Measurements from ENCODE around the gene BTBD9.

The BTBD9 gene

GRCh38 chr6:38239719-38240451 is 399.8 kb downstream of the BTBD9 start:
- no peak for DNase-seq (ENCODE audit: low spot score)

DNA sequence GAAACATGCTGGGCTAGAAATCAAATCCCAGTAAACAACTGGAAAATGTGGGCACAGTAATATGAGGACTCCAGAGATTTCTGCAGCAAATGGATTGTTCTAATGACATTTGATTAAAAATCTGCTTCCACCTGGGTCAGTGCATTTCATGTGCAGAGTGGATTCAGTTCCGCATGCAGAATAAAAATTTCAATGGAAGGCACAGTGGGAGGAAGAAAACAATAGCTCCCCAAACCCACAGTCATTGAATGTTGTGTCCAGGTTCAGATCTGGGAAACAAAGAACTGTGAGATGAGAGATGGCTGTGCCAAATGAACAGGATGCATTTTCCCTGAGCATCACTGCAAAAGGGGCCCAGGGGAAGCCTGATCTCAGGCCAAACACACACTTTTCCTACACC is 403.1 kb downstream of the BTBD9 start:
- DNase-seq (ENCODE audit: low spot score) = no peak

DNA sequence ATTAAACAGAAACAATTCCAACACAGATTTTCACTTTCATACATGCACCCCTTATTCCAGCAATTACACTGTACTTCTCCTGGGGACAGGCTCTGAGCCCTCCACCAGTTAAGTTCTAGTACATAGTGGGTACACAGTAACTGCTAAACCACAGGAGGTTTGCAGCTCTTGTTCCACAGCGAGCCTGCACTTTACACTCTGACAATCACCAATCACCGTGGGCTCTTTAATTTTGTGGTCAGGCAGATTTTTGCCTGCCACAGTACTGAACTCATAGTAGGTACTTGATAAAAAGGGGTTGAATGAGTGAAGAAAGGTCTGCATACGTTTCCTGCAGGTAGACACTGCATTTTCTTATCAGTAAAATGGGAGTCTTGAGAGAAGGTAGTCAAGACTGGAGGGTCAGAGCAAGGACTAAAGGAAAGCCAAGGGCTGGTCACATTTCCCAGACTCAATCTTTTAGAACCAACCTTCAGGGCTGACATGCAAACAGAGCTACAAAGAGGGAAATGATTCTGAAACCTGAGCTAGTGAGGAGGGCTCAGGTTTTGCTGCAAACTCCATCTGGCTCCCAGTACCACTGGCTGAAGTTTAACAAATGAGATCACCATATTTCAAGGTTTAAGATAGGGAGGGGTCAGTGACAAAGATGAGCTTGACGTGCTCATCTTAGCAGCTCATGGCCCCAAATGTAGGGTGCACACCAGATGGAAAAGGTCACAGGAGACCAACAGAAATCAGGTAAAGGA is 404.6 kb downstream of the BTBD9 start:
- DNase-seq (ENCODE audit: low spot score) = no peak

- no peak for DNase-seq (ENCODE audit: low spot score)
Observed at GRCh38 chr6:38234141-38234540, 405.6 kb downstream of the BTBD9 start.

DNA sequence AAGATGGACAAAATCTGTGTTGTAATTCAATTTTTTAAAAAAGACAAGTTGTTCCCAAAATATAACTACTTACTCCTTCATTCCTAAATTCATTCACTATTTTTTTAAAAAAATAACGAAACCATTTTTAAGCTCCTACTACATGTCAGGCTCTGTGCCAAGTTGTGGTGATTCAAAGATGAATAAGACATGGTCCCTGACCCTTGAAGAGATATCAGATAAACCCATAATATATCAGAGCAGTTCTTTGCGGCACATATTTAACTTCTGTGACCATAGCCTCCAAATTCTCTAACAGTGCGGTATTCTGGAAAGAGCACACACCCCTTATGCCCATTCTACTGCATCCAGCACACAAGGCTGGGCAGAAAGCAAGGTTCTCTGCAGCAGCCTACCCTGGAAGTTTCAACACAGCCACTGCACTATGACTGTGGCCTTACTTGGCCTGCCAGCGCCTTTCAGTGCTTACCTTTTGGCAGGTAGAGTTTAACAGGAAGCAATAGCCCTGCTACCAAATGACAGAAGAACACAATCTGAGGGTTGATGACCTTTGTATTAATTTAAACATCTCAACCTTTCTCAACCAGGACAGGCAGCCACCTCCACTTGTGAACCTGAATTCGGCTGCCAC is 406.5 kb downstream of the BTBD9 start:
- DNase-seq (ENCODE audit: low spot score) = no peak

- no peak for DNase-seq (ENCODE audit: low spot score)
Observed at GRCh38 chr6:38225766-38226165, 414.0 kb downstream of the BTBD9 start.

DNA sequence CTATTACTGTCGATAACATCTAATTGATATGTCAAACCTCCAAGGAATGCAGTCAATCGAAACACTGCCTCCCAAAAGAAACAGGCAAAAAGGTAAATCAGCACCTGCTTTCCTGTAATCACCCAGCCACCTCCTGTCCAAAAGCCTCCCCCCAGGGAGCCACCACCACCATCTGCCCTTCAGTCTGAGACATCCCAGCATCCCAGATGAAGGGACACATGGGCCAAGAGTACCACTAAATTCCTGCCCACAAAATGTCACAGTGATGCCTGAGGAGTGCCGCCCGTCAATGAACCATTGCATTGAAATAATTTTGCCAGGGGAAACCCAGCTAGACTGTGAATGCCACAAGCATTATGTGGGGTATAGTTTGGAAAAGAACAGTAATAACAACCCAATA is 418.5 kb downstream of the BTBD9 start:
- no peak for DNase-seq (ENCODE audit: low spot score)

DNA sequence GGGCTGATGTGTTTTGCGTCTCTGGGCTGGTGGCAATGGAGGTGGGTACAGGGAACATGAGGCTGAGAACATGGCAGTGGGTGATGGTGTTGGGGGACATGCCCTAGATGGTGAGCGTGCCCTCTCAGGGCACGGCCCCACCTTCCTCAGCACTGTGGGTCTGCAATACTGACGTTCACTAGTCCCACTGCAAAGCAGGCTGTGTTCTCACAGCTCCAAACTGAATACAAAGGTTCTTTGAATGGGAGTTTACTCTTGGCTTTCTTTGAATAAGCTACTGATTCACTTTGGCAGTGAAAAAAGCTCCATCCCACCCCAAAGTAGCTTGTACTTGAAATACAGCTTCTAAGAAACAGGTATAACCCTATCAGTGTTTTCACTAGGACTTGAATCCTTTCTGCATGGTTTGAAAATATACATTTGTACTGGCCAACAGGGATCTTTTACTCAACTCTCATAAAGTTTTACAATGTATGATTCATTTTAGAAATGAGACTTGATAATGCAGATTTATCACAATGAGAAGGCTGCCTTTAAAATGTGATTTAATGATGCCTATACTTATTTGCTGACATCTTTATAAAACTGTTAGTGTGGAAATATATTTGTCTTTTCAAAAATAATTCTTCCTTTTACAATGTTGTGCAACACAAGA is 419.5 kb downstream of the BTBD9 start:
- peak; percentile 97 for DNase-seq (ENCODE audit: low spot score)

GRCh38 chr6:38218235-38218634 is 421.5 kb downstream of the BTBD9 start:
- no peak for DNase-seq (ENCODE audit: low spot score)

- DNase-seq (ENCODE audit: low spot score) = no peak
Observed at GRCh38 chr6:38216451-38216850, 423.3 kb downstream of the BTBD9 start.

DNA sequence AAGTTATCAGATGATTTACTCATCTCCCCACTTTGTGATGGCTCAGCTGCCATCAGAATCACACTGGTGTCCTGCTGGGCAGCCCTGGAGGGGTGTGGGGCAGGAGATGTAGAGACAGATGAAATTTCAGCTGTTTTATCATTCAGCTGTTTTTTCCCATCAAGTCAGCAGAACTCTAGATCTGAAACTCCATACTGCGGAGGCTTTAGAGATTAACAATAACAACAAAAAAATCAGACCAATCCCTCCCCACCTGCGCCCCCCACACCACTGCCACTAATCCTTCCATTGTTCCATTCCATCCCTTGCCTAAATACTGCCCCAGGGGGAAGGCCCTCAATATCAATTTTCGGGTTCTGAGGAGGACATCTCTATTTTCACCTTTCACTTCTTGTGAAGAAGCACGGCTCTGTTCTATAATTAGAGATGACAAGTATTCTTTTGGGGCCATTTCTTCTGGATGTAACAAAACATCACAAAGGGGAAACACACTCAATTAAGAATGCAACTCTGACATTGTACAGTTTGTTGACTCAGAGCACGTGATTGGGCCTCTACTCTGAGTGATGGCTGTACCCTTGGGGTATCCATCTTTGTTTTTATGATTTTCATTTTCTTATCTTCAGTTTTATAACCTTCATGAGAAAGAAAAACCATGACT is 423.9 kb downstream of the BTBD9 start:
- DNase-seq (ENCODE audit: low spot score) = no peak

- peak; percentile 40 for DNase-seq (ENCODE audit: low spot score)
Observed at GRCh38 chr6:38215225-38215624, 424.5 kb downstream of the BTBD9 start.

DNA sequence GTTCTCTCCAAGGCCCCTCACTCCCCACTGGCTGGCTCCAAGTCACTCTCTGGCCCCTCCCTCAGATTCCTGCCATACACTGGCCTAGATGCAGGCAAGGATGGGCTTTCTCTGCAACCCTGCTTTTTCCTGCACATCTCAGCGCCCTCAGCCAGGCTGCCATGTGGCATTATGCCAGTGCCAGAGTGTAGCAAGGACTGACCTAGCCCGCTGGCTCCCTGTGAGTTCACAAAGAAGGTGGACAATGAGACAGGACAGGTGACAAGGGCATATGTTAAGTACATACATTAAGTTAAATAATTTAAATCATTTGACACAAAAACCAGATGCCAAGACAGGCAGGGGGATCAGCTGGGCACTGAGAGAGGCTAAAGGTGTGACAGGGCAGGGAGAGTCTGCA is 425.6 kb downstream of the BTBD9 start:
- DNase-seq (ENCODE audit: low spot score) = peak; percentile 46

- peak; percentile 58 for DNase-seq (ENCODE audit: low spot score)
Observed at GRCh38 chr6:38213251-38213658, 426.5 kb downstream of the BTBD9 start.

DNA sequence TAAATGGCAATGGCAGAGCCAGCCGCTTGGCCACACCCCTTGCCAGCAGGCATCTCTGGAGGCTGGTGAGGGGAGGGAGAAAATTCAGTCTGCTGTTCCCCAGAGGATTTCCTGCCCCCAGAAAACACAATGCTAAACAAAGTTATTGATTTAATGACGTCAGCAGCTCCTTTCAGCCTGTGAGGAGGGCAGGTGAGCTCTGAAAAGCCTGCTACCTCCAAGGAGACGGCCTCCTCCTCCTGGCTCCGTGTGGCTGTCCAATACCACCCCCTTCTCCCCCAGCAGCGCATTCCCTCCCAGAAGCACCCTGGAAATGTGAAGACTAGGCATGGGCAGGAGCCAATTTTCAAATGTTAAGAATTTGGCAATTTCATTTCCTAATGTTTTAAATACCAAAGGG is 427.1 kb downstream of the BTBD9 start:
- peak; percentile 24 for DNase-seq (ENCODE audit: low spot score)

- no peak for DNase-seq (ENCODE audit: low spot score)
Observed at GRCh38 chr6:38212116-38212515, 427.6 kb downstream of the BTBD9 start.

DNA sequence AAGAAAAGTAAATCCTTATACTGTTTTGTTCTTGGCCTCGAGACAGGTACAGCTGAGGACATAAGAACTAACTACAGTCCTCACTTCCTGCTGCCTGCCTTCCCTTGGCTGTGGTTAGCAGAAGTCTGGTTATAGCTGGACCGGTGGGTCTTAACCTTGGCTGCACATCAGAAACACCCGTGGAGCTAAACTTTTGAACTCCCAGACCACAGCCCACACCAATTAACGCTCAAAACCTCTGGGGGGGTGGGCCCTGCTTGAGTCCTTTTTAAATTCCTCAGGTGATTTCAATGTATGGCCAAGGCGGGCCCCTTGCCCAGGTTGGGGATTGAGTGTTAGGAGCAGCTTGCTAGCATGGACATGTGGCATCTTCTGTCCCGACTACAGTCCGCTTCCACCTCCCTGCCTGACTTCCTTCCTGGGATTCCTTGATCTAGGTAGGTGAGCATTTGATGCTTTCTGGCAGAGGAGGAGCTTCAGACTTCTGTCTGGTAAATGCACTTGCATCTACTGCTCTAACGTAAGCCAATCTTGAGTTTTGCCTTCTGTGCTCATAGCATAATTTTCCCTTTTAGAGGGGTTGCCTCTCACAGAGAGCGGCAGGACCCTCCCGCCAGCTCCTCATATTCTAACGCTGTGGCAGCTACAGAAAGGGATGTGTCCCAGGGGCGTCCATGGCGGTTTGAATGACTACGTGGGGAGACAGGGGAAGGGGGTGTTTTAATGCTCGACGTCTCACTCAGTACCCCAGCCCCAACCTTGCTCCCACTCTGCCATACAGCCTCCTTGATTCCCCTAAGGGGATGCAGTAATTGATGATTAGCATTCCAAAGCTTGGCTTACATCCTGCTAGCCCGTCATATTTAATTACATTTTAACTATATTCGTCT is 430.1 kb downstream of the BTBD9 start:
- no peak for DNase-seq (ENCODE audit: low spot score)

DNA sequence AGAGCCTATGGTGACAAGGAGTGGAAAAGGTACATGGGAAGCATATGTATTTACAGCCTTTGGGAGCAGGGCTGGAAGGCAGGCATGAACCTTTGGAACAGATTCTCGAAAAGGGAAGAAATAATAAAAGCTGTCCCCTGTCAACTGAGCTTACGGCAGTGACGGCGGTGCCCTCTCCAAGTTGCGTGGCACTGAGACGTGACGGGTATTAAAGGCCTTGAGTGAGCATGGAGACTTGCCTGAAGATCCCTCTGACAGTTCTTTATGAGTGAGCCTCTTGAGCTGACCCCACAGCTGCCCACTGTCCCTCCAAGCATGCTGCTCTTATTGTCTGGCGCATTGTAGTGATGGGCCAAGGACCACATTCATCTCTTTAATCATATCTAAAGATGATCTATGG is 431.7 kb downstream of the BTBD9 start:
- DNase-seq (ENCODE audit: low spot score) = no peak

DNA sequence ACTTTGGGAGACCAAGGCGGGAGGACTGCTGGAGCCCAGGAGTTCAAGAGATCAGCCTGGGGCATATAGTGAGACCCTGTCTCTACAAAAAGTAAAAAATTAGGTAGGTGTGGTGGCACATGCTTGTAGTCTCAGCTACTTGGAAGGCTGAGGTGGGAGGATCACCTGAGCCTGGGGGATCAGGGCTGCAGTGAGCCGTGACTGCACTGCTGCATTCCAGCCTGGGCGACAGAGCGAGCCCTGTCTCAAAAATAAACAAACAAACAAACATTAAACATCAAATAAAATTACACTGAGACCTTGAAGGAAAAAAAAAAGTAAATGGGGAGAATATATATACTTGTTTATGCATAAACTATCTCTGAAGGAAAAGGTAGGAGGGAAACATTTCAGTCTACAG is 432.4 kb downstream of the BTBD9 start:
- no peak for DNase-seq (ENCODE audit: low spot score)

GRCh38 chr6:38198219-38198618 is 441.5 kb downstream of the BTBD9 start:
- DNase-seq (ENCODE audit: low spot score) = no peak

DNA sequence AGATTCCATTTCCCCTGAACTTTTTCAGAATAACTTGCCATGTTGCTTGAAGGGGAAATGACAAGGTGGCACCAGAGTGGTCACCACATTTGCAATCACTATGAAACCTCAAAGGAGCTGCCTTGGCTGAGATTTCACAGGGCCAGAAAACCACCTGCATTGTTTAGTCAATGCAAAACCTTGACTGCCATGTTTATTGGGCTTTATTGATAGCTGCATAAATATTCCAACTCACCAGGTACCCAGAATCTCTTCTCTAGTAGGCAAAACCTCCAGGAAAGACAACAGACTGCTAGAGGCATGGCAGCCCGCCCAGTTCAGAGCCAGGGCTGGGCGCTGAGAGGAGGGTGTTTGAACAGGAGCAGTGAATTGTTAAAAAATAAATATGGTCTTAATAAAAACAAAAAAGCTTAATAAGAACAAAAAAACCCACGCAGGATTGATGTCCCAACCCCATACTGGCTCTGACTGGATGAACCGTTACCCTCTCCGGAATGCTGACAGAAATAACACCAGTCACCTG is 444.6 kb downstream of the BTBD9 start:
- DNase-seq (ENCODE audit: low spot score) = no peak
